Measurements from ENCODE around the gene CYP8B1. TPM values are rescaled to one million over a fixed set of nuclear protein-coding genes. Genes with fewer than 3 reads are reported as not detected.

Gene CYP8B1
- total RNA-seq, 1 donor from 2014 or later: not detected

GRCh38 chr3:42872718-42873117, 3.0 kb downstream of the CYP8B1 start:
- no peak overlapping the region for H3K4me3 Mint-ChIP-seq (ENCODE audit: low read depth)
- peaks cover 16% of the 10 kb centered on the region for H3K27me3 Mint-ChIP-seq
- H3K9me3 Mint-ChIP-seq (ENCODE audit: low read depth): no peaks in the 10 kb centered on the region
- TF ChIP-seq CTCF (IDR thresholded peaks at IDR 0.05; ENCODE audit: unreplicated experiment): no peak
- no peaks in the 10 kb centered on the region for H3K36me3 Mint-ChIP-seq (ENCODE audit: insufficient read depth)
- H3K4me1 Mint-ChIP-seq (ENCODE audit: low read depth): peaks cover 17% of the 10 kb centered on the region
- H3K27ac Mint-ChIP-seq: no peak overlapping the region
- no peak for DNase-seq (ENCODE audit: low spot score, unreplicated experiment)

GRCh38 chr3:42871592-42872196, 4.0 kb downstream of the CYP8B1 start:
- peaks cover 8% of the 10 kb centered on the region for H3K4me1 Mint-ChIP-seq (ENCODE audit: low read depth)
- no peak overlapping the region for H3K27ac Mint-ChIP-seq
- H3K9me3 Mint-ChIP-seq (ENCODE audit: low read depth): no peaks in the 10 kb centered on the region

GRCh38 chr3:42868841-42869240, 6.8 kb downstream of the CYP8B1 start:
- no peak overlapping the region for H3K27ac Mint-ChIP-seq
- H3K27me3 Mint-ChIP-seq: peaks cover 17% of the 10 kb centered on the region
- no peak for DNase-seq (ENCODE audit: low spot score, unreplicated experiment)
- no peak for TF ChIP-seq CTCF (IDR thresholded peaks at IDR 0.05; ENCODE audit: unreplicated experiment)
- H3K36me3 Mint-ChIP-seq (ENCODE audit: insufficient read depth): no peaks in the 10 kb centered on the region
- H3K9me3 Mint-ChIP-seq (ENCODE audit: low read depth): no peaks in the 10 kb centered on the region
- H3K4me1 Mint-ChIP-seq (ENCODE audit: low read depth): no peaks in the 10 kb centered on the region
- no peak overlapping the region for H3K4me3 Mint-ChIP-seq (ENCODE audit: low read depth)

More at GRCh38 chr3:42871592-42872196, 4.0 kb downstream of the CYP8B1 start:
- DNase-seq (ENCODE audit: low spot score, unreplicated experiment): no peak
- no peaks in the 10 kb centered on the region for H3K36me3 Mint-ChIP-seq (ENCODE audit: insufficient read depth)
- no peak overlapping the region for H3K4me3 Mint-ChIP-seq (ENCODE audit: low read depth)
- H3K27me3 Mint-ChIP-seq: peaks cover 18% of the 10 kb centered on the region
- no peak for TF ChIP-seq CTCF (IDR thresholded peaks at IDR 0.05; ENCODE audit: unreplicated experiment)

- Mint-ChIP-seq H3K36me3 (ENCODE audit: insufficient read depth) (no peaks in the 10 kb centered on the region), H3K27ac (no peak overlapping the region), H3K9me3 (ENCODE audit: low read depth) (peaks cover 1% of the 10 kb centered on the region), H3K27me3 (peaks cover 11% of the 10 kb centered on the region), H3K4me3 (ENCODE audit: low read depth) (no peak overlapping the region), H3K4me1 (ENCODE audit: low read depth) (no peaks in the 10 kb centered on the region)
- no peak for DNase-seq (ENCODE audit: low spot score, unreplicated experiment)
- TF ChIP-seq CTCF (IDR thresholded peaks at IDR 0.05; ENCODE audit: unreplicated experiment): no peak
These were observed 8.5 kb downstream of the CYP8B1 start for GRCh38 chr3:42867138-42867537.

GRCh38 chr3:42865256-42865655, 10.4 kb downstream of the CYP8B1 start:
- H3K4me3 Mint-ChIP-seq (ENCODE audit: low read depth): no peak overlapping the region
- TF ChIP-seq CTCF (IDR thresholded peaks at IDR 0.05; ENCODE audit: unreplicated experiment): no peak
- H3K27me3 Mint-ChIP-seq: peaks cover 11% of the 10 kb centered on the region
- DNase-seq (ENCODE audit: low spot score, unreplicated experiment): no peak
- peaks cover 12% of the 10 kb centered on the region for H3K9me3 Mint-ChIP-seq (ENCODE audit: low read depth)
- no peaks in the 10 kb centered on the region for H3K4me1 Mint-ChIP-seq (ENCODE audit: low read depth)
- no peaks in the 10 kb centered on the region for H3K36me3 Mint-ChIP-seq (ENCODE audit: insufficient read depth)
- H3K27ac Mint-ChIP-seq: no peak overlapping the region

Data from progenitor cell of endocrine pancreas (in vitro differentiated cells).